ENCODE data around the gene SNRNP70.

SNRNP70 gene

DNA sequence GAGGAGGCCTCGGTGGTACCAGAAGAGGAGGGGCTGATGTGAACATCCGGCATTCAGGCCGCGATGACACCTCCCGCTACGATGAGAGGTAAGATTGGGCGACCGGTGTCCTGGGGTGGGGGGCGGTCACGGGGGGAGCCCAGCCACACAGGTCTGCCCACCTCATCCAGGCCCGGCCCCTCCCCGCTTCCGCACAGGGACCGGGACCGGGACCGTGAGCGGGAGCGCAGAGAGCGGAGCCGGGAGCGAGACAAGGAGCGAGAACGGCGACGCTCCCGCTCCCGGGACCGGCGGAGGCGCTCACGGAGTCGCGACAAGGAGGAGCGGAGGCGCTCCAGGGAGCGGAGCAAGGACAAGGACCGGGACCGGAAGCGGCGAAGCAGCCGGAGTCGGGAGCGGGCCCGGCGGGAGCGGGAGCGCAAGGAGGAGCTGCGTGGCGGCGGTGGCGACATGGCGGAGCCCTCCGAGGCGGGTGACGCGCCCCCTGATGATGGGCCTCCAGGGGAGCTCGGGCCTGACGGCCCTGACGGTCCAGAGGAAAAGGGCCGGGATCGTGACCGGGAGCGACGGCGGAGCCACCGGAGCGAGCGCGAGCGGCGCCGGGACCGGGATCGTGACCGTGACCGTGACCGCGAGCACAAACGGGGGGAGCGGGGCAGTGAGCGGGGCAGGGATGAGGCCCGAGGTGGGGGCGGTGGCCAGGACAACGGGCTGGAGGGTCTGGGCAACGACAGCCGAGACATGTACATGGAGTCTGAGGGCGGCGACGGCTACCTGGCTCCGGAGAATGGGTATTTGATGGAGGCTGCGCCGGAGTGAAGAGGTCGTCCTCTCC lies 22.6 kb downstream of the SNRNP70 start:
- H3K27me3 ChIP-seq = peaks cover 2% of the 10 kb centered on the region
- no peak overlapping the region for H3K27ac ChIP-seq
- no peaks in the 10 kb centered on the region for H3K9me3 ChIP-seq
- peaks cover 64% of the 10 kb centered on the region for H3K36me3 ChIP-seq
- no peaks in the 10 kb centered on the region for H3K4me1 ChIP-seq (ENCODE audit: control insufficient read depth in 1 of 2, insufficient read depth in 1 of 2, low read depth in 1 of 2, low read length in 1 of 2)
- no peak overlapping the region for H3K4me3 ChIP-seq (ENCODE audit: low read depth in 1 of 2, low read length in 1 of 2)
- TF ChIP-seq, protein P1, sequence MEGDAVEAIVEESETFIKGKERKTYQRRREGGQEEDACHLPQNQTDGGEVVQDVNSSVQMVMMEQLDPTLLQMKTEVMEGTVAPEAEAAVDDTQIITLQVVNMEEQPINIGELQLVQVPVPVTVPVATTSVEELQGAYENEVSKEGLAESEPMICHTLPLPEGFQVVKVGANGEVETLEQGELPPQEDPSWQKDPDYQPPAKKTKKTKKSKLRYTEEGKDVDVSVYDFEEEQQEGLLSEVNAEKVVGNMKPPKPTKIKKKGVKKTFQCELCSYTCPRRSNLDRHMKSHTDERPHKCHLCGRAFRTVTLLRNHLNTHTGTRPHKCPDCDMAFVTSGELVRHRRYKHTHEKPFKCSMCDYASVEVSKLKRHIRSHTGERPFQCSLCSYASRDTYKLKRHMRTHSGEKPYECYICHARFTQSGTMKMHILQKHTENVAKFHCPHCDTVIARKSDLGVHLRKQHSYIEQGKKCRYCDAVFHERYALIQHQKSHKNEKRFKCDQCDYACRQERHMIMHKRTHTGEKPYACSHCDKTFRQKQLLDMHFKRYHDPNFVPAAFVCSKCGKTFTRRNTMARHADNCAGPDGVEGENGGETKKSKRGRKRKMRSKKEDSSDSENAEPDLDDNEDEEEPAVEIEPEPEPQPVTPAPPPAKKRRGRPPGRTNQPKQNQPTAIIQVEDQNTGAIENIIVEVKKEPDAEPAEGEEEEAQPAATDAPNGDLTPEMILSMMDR (IDR thresholded peaks at IDR 0.05) = no peak

DNA sequence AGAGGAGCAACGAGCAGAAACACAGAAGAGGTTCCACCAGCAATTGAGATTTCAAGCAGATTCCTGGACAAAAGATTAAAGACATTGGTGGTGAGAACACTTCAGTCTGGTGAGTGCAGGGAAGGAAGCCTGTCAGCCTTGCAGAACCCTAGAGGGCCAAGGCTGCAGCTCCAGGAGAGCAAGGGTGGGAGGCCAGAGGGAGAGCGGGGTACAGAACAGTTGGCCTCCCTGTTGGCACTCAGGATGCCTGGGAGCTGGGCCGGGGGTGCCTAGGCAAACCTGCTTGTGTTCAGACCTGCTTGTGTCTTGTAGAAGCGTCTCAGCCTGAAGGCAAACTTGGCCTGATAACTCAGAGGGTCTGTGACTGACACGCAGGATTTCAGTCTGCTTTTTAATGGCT lies 23.8 kb downstream of the SNRNP70 start:
- no peak overlapping the region for H3K27ac ChIP-seq
- peaks cover 4 to 5% of the 10 kb centered on the region in 2 experiments for H3K4me1 ChIP-seq (ENCODE audit: control insufficient read depth in 1 of 2, insufficient read depth in 1 of 2, low read depth in 1 of 2, low read length in 1 of 2)
- no peak overlapping the region for H3K4me3 ChIP-seq (ENCODE audit: low read depth in 1 of 2, low read length in 1 of 2)
- peaks cover 14% of the 10 kb centered on the region for H3K27me3 ChIP-seq
- peaks cover 52% of the 10 kb centered on the region for H3K36me3 ChIP-seq
- TF ChIP-seq, protein P1 (IDR thresholded peaks at IDR 0.05) = no peak
- no peaks in the 10 kb centered on the region for H3K9me3 ChIP-seq

DNA sequence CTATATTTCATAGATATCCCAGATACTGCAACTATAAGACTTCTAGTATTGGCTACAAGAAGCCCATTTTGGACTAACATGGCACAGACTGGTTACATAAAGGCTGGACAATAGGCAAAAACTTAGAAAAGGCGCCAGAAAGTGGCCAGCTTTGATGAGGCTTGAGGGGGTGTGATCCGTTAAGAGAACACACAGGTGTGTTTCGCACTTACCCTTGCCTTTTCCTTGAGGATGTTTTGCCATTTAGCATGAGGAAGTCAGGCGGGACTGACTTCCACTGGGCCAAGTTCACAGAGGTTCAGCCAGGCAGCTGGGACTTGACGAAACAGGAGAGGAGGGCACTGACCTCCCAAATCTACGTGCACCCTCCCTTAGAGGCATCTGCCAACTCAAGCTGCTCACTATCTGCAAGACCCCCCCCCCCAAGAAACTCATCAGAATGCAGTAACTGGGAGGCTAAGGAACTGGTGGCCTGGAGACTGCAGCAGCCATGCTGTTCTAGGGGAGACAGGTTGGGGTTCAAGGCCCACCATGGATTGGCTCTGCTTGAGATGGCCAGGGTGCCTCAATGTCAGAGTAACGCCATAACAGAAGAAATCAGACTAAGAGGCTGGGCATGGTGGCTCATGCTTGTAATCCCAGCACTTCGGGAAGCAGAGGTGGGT lies 24.4 kb downstream of the SNRNP70 start:
- Histone ChIP-seq H3K27me3 (peaks cover 19% of the 10 kb centered on the region), H3K9me3 (no peaks in the 10 kb centered on the region), H3K36me3 (peaks cover 45% of the 10 kb centered on the region), H3K4me1 (ENCODE audit: control insufficient read depth in 1 of 2, insufficient read depth in 1 of 2, low read depth in 1 of 2, low read length in 1 of 2) (peaks cover 8 to 9% of the 10 kb centered on the region in 2 experiments), H3K4me3 (ENCODE audit: low read depth in 1 of 2, low read length in 1 of 2) (no peak overlapping the region), H3K27ac (no peak overlapping the region)
- TF ChIP-seq, protein P1 (IDR thresholded peaks at IDR 0.05) = no peak

DNA sequence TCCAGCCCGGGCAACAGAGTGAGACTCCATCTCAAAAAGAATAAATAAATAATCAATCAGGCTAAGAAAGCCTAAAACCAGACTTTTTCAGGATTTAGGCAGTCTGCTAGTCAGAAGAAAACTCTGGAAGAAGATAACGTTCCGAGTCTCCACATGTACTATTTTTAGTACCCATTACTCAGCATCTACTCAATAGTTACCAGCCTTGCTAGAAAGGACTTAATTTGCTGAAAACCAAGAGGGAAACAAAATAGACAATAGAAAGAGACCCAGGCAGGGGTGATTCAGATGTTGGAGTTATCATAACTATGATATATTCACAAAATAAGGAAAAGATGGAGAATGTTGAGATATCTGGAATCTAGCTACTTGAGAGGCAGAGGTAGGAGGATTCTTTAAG lies 25.3 kb downstream of the SNRNP70 start:
- TF ChIP-seq, protein P1 (IDR thresholded peaks at IDR 0.05) = no peak
- peaks cover 37% of the 10 kb centered on the region for H3K36me3 ChIP-seq
- no peak overlapping the region for H3K27ac ChIP-seq
- peaks cover 25% of the 10 kb centered on the region for H3K27me3 ChIP-seq
- H3K4me3 ChIP-seq (ENCODE audit: low read depth in 1 of 2, low read length in 1 of 2) = no peak overlapping the region
- no peaks in the 10 kb centered on the region for H3K9me3 ChIP-seq
- peaks cover 14% of the 10 kb centered on the region in 2 experiments for H3K4me1 ChIP-seq (ENCODE audit: control insufficient read depth in 1 of 2, insufficient read depth in 1 of 2, low read depth in 1 of 2, low read length in 1 of 2)

DNA sequence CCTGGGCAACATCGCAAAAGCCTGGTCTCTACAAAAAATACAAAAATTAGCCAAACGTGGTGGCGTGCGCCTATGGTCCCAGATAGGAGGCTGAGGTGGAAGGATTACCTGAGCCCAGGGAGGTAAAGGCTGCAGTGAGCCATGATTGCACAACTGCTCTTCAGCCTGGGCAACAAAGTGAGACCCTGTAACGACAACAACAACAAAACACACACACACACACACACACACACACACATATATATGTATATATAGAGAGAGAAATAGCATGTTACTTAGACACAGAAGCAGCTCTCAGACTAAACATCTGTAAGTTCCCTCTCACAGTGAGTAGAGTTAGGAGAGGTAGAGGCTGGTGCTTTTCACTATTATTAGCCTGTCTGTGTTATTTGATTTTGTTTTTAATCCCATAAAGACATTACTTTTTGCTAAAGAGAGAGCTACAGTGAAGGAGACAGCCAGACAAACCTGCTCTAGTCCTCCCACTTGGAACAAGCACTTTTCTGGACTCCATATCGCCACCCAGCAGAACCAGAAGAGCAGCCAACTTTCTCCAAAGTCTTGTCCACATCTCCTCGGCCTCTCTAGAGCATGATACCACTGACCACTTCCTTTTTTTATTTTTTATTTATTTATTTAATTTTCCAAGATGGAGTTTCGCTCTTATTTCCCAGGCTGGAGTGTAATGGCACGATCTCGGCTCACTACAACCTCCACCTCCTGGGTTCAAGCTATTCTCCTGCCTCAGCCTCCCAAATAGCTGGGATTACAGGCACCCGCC lies 26.2 kb downstream of the SNRNP70 start:
- no peak overlapping the region for H3K4me3 ChIP-seq (ENCODE audit: low read depth in 1 of 2, low read length in 1 of 2)
- H3K27ac ChIP-seq = no peak overlapping the region
- TF ChIP-seq, protein P1 (IDR thresholded peaks at IDR 0.05) = no peak
- no peaks in the 10 kb centered on the region for H3K9me3 ChIP-seq
- H3K27me3 ChIP-seq = peaks cover 25% of the 10 kb centered on the region
- peaks cover 18% of the 10 kb centered on the region in 2 experiments for H3K4me1 ChIP-seq (ENCODE audit: control insufficient read depth in 1 of 2, insufficient read depth in 1 of 2, low read depth in 1 of 2, low read length in 1 of 2)
- peaks cover 28% of the 10 kb centered on the region for H3K36me3 ChIP-seq
